HEK293T (cell line): ENCODE data around the gene HSPE1.

Experiments used
- ARNT ChIP-seq: fragments of 450-650 bp; IDR thresholded peaks from 2 replicates; pipeline ENCODE4 v1.6.1; 2017; ENCODE audit warnings: mild to moderate bottlenecking
- BHLHE40 ChIP-seq: fragments of 450-650 bp; IDR thresholded peaks from 2 replicates; pipeline ENCODE4 v1.6.1; 2016; ENCODE audit warnings: mild to moderate bottlenecking, moderate library complexity, borderline replicate concordance
- CTBP1 ChIP-seq: fragments of 450-650 bp; IDR thresholded peaks from 2 replicates; pipeline ENCODE4 v1.6.1; 2016; ENCODE audit warnings: borderline replicate concordance
- ELF4 ChIP-seq: fragments of 450-650 bp; IDR thresholded peaks from 2 replicates; pipeline ENCODE4 v1.6.1; 2017; ENCODE audit warnings: antibody characterized with exemption
- FOXK2 ChIP-seq: fragments of 450-650 bp; IDR thresholded peaks from 2 replicates; pipeline ENCODE4 v1.6.1; 2016; ENCODE audit warnings: mild to moderate bottlenecking
- FOXM1 ChIP-seq: fragments of 450-650 bp; IDR thresholded peaks from 2 replicates; pipeline ENCODE4 v1.6.1; 2017; ENCODE audit warnings: mild to moderate bottlenecking, borderline replicate concordance
- LEF1 ChIP-seq: fragments of 450-650 bp; IDR thresholded peaks from 2 replicates; pipeline ENCODE4 v1.6.1; 2017; ENCODE audit warnings: mild to moderate bottlenecking, borderline replicate concordance
- NFRKB ChIP-seq: fragments of 450-650 bp; IDR thresholded peaks from 2 replicates; pipeline ENCODE4 v1.6.1; 2016; ENCODE audit warnings: mild to moderate bottlenecking, moderate library complexity
- PKNOX1 ChIP-seq: fragments of 450-650 bp; IDR thresholded peaks from 2 replicates; pipeline ENCODE4 v1.6.1; 2016
- SP1 ChIP-seq: fragments of 450-650 bp; IDR thresholded peaks from 2 replicates; pipeline ENCODE4 v1.6.1; 2017
- SUZ12 ChIP-seq: fragments of 450-650 bp; IDR thresholded peaks from 2 replicates; pipeline ENCODE4 v1.6.1; 2016; ENCODE audit warnings: mild to moderate bottlenecking
- TARDBP ChIP-seq: fragments of 450-650 bp; IDR thresholded peaks from 2 replicates; pipeline ENCODE4 v1.6.1; 2016
- ZNF384 ChIP-seq: fragments of 450-650 bp; IDR thresholded peaks from 2 replicates; pipeline ENCODE4 v1.6.1; 2016

- TF ChIP-seq CTBP1 (no peak), ZNF384 (no peak), ELF4 (no peak), BHLHE40 (no peak), NFRKB (no peak), ARNT (no peak), FOXM1 (no peak), PKNOX1 (no peak), SUZ12 (no peak), SP1 (no peak), LEF1 (no peak), TARDBP (no peak), FOXK2 (no peak)
Observed at GRCh38 chr2:197538412-197538811, 38.2 kb downstream of the HSPE1 start.
